Measurements from ENCODE around the gene C11orf54. TPM values are rescaled to one million over a fixed set of nuclear protein-coding genes. Genes with fewer than 3 reads are reported as not detected.
A peak's percentile ranks its signal among the peaks of the same experiment; 100 is the strongest.

C11orf54 gene
- total RNA-seq, 1 experiment from 2014 or later = 17.1 TPM

GRCh38 chr11:93813974-93814373, 72.5 kb downstream of the C11orf54 start:
- CTCF ChIA-PET = no interaction called here
- no peaks in the 10 kb centered on the region for H3K36me3 Mint-ChIP-seq (ENCODE audit: insufficient read depth, unreplicated experiment)
- DNase-seq = no peak
- H3K27ac Mint-ChIP-seq (ENCODE audit: unreplicated experiment) = no peak overlapping the region
- intact Hi-C loops (cut with micrococcal nuclease; ENCODE audit: unreplicated experiment) = no loop called here
- no TSS peak for BruUV-seq (replicated peaks)
- H3K27me3 Mint-ChIP-seq (ENCODE audit: unreplicated experiment) = no peaks in the 10 kb centered on the region
- H3K9me3 Mint-ChIP-seq (ENCODE audit: low read depth, unreplicated experiment) = no peaks in the 10 kb centered on the region
- H3K4me3 Mint-ChIP-seq (ENCODE audit: low read depth, unreplicated experiment) = no peak overlapping the region
- no peaks in the 10 kb centered on the region for H3K4me1 Mint-ChIP-seq (ENCODE audit: low read depth, unreplicated experiment)
- TF ChIP-seq CTCF (IDR thresholded peaks at IDR 0.05; ENCODE audit: unreplicated experiment) = no peak

Small RNA genes lying within 50 kb of the gene (microRNA-seq; reads per million reads assigned to microRNA genes)
- gene MIR1304 = 10.9 reads per million, percentile 35 among the genes with 10 or more reads in this experiment

Other genes starting within 250 kb of the C11orf54 start
- gene SMCO4, start 198.3 kb upstream of the C11orf54 start, total RNA-seq (2022) = 16.4 and 22.9 TPM in 2 replicates
- 16.8 and 18.2 TPM in 2 replicates for gene CEP295, start 80.0 kb upstream of the C11orf54 start, total RNA-seq (2022)
- gene TAF1D, start 177 bp upstream of the C11orf54 start, total RNA-seq (2022) = 98.9 and 107 TPM in 2 replicates
- 24.6 and 27.5 TPM in 2 replicates for gene MED17, start 42.6 kb downstream of the C11orf54 start, total RNA-seq (2022)
- 0.71 and 0.76 TPM in 2 replicates for gene VSTM5, start 108.9 kb downstream of the C11orf54 start, total RNA-seq (2022)